Measurements from ENCODE around the gene MMP15. TPM values are rescaled to one million over a fixed set of nuclear protein-coding genes. Genes with fewer than 3 reads are reported as not detected.
A peak's percentile ranks its signal among the peaks of the same experiment; 100 is the strongest.

MMP15 gene
- total and polyA plus RNA-seq, 2 of the 13 experiments (the other 11 are each of a cell fraction or from before 2014, with no cell fraction given) = 35.2 to 44.9 TPM

DNA sequence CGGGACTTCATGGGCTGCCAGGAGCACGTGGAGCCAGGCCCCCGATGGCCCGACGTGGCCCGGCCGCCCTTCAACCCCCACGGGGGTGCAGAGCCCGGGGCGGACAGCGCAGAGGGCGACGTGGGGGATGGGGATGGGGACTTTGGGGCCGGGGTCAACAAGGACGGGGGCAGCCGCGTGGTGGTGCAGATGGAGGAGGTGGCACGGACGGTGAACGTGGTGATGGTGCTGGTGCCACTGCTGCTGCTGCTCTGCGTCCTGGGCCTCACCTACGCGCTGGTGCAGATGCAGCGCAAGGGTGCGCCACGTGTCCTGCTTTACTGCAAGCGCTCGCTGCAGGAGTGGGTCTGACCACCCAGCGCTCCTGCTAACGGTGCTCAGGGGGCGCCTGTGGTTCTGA, 19.5 kb downstream of the MMP15 start:
- DNase-seq (ENCODE audit: low spot score) (no peak), FAIRE-seq (no peak), ATAC-seq (no peak)
- H3K4me2 ChIP-seq (ENCODE audit: low read depth, low read length) = no peak overlapping the region
- CTCF ChIA-PET (ENCODE audit: low intra/inter-chr PET ratio, low total read pairs) = no interaction called here
- H3K4me1 ChIP-seq (ENCODE audit: insufficient read depth, low read length) = peaks cover 11% of the 10 kb centered on the region
- H3K9ac ChIP-seq (ENCODE audit: insufficient read depth, low read depth, low read length) = no peak overlapping the region
- 97% methylated on average over 28 of the region's 31 CpGs for WGBS (ENCODE audit: low lambda C conversion rate)
- in situ Hi-C loops (cut with HindIII; ENCODE audit: extremely low pct_ligation_motif_present, low pct_unique_long_range_greater_than_20kb) = no loop called here
- H3K79me2 ChIP-seq (ENCODE audit: insufficient read depth, low read length) = no peaks in the 10 kb centered on the region
- no peaks in the 10 kb centered on the region for H4K20me1 ChIP-seq (ENCODE audit: insufficient read depth, low read length)
- no TSS peak for BruUV-seq (replicated peaks)
- H2AFZ ChIP-seq (ENCODE audit: low read length) = no peak overlapping the region
- no peaks in the 10 kb centered on the region for H3K9me3 ChIP-seq (ENCODE audit: low read length)
- POLR2A ChIA-PET = no interaction called here
- H3K27ac ChIP-seq (ENCODE audit: extremely low read length, insufficient read depth, low read length) = no peak overlapping the region
- no peak overlapping the region for H3K4me3 ChIP-seq (replicated peaks in 1 of 3; ENCODE audit: insufficient read depth in 1 of 3, low read depth in 2 of 3, low read length in 3 of 3)
- TF ChIP-seq, protein P1, sequence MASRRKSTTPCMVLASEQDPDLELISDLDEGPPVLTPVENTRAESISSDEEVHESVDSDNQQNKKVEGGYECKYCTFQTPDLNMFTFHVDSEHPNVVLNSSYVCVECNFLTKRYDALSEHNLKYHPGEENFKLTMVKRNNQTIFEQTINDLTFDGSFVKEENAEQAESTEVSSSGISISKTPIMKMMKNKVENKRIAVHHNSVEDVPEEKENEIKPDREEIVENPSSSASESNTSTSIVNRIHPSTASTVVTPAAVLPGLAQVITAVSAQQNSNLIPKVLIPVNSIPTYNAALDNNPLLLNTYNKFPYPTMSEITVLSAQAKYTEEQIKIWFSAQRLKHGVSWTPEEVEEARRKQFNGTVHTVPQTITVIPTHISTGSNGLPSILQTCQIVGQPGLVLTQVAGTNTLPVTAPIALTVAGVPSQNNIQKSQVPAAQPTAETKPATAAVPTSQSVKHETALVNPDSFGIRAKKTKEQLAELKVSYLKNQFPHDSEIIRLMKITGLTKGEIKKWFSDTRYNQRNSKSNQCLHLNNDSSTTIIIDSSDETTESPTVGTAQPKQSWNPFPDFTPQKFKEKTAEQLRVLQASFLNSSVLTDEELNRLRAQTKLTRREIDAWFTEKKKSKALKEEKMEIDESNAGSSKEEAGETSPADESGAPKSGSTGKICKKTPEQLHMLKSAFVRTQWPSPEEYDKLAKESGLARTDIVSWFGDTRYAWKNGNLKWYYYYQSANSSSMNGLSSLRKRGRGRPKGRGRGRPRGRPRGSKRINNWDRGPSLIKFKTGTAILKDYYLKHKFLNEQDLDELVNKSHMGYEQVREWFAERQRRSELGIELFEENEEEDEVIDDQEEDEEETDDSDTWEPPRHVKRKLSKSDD (CRISPR knock-in tag; IDR thresholded peaks at IDR 0.05; ENCODE audit: low read depth) = no peak
- TF ChIP-seq HNRNPK (IDR thresholded peaks at IDR 0.05; ENCODE audit: low read depth, low read length, poor library complexity, severe bottlenecking) (peak; percentile 64), AGO2 (optimal IDR thresholded peaks at IDR 0.05; ENCODE audit: low read depth, low read length) (peak; percentile 49), RBFOX2 (IDR thresholded peaks at IDR 0.05; ENCODE audit: low read depth, low read length) (peak; percentile 45; the same call in 1 of the 2 replicates)
- TF ChIP-seq, protein P2, sequence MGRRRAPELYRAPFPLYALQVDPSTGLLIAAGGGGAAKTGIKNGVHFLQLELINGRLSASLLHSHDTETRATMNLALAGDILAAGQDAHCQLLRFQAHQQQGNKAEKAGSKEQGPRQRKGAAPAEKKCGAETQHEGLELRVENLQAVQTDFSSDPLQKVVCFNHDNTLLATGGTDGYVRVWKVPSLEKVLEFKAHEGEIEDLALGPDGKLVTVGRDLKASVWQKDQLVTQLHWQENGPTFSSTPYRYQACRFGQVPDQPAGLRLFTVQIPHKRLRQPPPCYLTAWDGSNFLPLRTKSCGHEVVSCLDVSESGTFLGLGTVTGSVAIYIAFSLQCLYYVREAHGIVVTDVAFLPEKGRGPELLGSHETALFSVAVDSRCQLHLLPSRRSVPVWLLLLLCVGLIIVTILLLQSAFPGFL (CRISPR knock-in tag; IDR thresholded peaks at IDR 0.05) = no peak
- peaks cover 34 to 42% of the 10 kb centered on the region in 2 experiments for H3K36me3 ChIP-seq (replicated peaks in 1 of 2; ENCODE audit: control insufficient read depth in 1 of 2, insufficient read depth in 2 of 2, low read length in 2 of 2)
- intact Hi-C loops (cut with micrococcal nuclease; ENCODE audit: unreplicated experiment) = no loop called here
- H3K27me3 ChIP-seq (ENCODE audit: control insufficient read depth in 1 of 2, insufficient read depth in 2 of 2, low read length in 2 of 2) = peaks cover 3 to 12% of the 10 kb centered on the region in 2 experiments; a peak in 2 of 5 replicates

Data from HepG2 (cell line).